Vagina (tissue), 2 donors: Measurements from ENCODE around the gene CDK14.

ENCODE experiments used
- CTCF ChIP-seq, 3 experiments: fragments of 450-650 bp in 2 of 3; fragments of 200-600 bp in 1 of 3; sonication (generic) in 1 of 3; IDR thresholded peaks; one replicate each; pipeline ENCODE4 v1.5.1; 2017 to 2019; ENCODE audit warnings: antibody characterized with exemption in 3 of 3, mild to moderate bottlenecking in 2 of 3, moderate library complexity in 2 of 3
- POLR2A ChIP-seq, 2 donors: fragments of 450-650 bp; IDR thresholded peaks; one replicate each; pipeline ENCODE4 v1.6.1; 2017; ENCODE audit warnings: antibody characterized with exemption in 2 of 2, mild to moderate bottlenecking in 2 of 2, moderate library complexity in 2 of 2
- POLR2AphosphoS5 ChIP-seq, 2 donors: sonication (generic); formaldehyde crosslinking; IDR thresholded peaks; one replicate each; pipeline ENCODE4 v1.9.0; 2017; ENCODE audit warnings: antibody characterized with exemption in 2 of 2, mild to moderate bottlenecking in 2 of 2, low read depth in 1 of 2; ENCODE audit not compliant: insufficient read depth in 1 of 2

GRCh38 chr7:90669492-90669891 is 73.4 kb downstream of the CDK14 start:
- TF ChIP-seq CTCF (IDR thresholded peaks at IDR 0.05) (no peak), POLR2A (IDR thresholded peaks at IDR 0.05) (no peak), POLR2AphosphoS5 (IDR thresholded peaks at IDR 0.05; ENCODE audit: insufficient read depth in 1 of 2, low read depth in 1 of 2) (no peak)
